Measurements from ENCODE around the gene HMOX1. TPM values are rescaled to one million over a fixed set of nuclear protein-coding genes. Genes with fewer than 3 reads are reported as not detected.

Gene HMOX1
- total and polyA plus RNA-seq, 8 donors: 8.2 to 355 (median 10.5) TPM

DNA sequence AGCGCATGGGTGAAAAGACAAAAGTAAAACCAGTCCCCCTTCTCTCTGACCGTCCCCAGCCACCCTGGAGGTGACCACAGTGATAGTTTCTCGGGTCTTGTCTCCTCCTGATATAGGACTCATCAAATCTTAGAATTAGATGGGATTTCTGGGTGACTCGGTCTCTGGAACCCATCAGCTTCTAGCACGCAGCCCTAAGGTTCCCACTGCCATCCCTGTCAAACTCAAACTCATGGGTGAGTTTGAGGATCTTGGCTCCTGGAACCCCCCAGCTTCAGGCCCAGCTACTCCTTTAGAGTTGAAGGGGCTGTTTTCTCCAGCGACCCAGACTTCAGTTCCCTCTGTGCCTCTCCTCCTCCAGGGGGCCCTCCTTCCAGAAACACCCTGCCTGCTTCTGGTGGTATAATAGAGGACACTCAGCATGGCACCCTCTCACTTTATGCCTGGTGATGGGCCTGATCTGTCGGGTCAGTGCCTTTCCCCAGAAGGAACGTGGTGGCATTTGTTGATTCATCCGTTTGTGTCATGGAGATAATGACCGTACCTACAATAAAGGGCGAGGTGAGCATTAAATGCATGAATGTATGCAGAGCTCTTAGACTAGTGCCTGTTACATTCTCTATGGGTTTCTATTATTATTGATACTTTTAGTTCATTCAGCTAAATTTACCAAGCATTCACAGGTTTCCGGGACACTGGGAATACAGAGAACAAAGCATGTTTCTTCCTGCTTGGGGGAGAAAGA is 50.8 kb downstream of the HMOX1 start:
- H3K27ac ChIP-seq: peak overlapping the region in 1 of 2 donors; percentile 48
- intact Hi-C loops (cut with DNase I): loop anchor here in 1 of 2 donors (5.0 kb wide), 1 partner anchor 156 kb away; no protein-coding TSS in a partner anchor

DNA sequence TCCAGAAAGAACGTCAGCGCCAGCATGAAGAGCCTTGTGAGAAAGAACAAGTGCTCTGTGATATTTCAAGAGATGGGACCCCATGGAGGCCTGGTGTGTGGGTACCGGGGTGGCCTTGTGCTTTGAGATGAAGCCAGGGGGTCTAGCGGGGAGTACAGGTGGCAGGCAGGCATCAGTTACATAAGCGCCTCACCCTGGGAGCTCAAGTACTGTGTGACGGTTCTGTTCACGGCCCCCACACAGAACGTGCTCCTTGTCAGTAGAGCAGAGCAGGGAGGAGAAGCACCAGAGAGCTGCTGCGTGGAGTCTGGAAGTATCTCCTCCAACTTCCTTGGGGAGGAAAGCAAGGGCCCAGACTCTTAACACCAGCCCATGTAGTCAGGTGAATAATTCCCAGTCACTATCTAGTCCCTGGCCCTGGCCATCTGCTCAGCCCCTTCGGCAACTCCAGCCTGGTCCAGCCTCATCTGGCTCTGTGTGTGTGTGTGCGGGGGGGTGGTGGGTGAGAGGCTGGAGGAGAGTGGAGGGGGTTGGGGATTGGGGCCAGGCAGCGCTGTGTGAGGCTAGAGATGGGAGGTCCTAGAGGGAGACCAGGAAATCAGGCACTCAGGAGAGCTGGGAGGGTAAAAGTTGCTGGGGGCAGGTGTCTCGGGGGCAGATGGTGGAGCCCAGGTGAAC is 51.5 kb downstream of the HMOX1 start:
- TF ChIP-seq, protein P1, sequence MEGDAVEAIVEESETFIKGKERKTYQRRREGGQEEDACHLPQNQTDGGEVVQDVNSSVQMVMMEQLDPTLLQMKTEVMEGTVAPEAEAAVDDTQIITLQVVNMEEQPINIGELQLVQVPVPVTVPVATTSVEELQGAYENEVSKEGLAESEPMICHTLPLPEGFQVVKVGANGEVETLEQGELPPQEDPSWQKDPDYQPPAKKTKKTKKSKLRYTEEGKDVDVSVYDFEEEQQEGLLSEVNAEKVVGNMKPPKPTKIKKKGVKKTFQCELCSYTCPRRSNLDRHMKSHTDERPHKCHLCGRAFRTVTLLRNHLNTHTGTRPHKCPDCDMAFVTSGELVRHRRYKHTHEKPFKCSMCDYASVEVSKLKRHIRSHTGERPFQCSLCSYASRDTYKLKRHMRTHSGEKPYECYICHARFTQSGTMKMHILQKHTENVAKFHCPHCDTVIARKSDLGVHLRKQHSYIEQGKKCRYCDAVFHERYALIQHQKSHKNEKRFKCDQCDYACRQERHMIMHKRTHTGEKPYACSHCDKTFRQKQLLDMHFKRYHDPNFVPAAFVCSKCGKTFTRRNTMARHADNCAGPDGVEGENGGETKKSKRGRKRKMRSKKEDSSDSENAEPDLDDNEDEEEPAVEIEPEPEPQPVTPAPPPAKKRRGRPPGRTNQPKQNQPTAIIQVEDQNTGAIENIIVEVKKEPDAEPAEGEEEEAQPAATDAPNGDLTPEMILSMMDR (IDR thresholded peaks at IDR 0.05): no peak

More for the DNA sequence above, 50.8 kb downstream of the HMOX1 start:
- peak in 1 of 4 donors; percentile 4 for DNase-seq
- Histone ChIP-seq H3K4me1 (peaks cover 5 to 14% of the 10 kb centered on the region in 2 donors), H3K4me3 (no peak overlapping the region), H3K36me3 (peaks cover 0 to 18% of the 10 kb centered on the region in 2 donors), H3K27me3 (no peaks in the 10 kb centered on the region), H3K9me3 (peaks cover 0 to 7% of the 10 kb centered on the region in 2 donors)
- TF ChIP-seq, protein P1 (IDR thresholded peaks at IDR 0.05): no peak
- no peak for ATAC-seq

DNA sequence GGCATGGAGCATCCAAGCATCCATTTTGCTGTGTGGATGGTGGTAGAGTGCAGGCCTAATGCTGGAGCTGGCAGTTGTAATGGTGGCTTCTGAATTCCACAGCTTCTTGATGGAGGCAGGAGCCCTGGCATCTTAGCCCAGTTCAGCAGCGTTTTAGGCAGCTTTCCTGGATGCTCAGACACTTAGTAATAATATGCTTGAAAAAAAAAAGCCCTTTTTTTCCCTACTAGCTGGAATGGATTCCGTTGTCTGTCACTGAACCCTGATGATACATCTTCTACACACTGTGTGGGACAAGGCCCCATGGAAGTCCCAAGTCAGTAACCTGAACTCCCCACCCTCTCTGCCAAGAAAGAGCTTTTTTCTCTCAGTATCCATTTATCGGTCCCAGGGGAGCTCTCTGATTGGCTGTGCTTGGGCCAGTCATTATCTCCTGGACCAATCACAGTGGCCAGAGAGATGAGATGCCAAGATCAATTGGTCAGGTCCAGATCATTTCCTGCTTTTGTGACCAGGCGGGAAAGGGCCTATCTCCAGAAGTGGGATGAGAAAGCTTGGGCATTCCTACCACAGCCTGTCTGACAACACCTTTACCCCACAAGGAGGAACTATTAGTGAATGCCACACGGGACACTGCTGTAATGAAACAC is 53.3 kb downstream of the HMOX1 start:
- DNase-seq (no peak), ATAC-seq (no peak)
- Histone ChIP-seq H3K27ac (no peak overlapping the region), H3K36me3 (peaks cover 0 to 13% of the 10 kb centered on the region in 2 donors), H3K27me3 (no peaks in the 10 kb centered on the region), H3K4me3 (no peak overlapping the region), H3K4me1 (peaks cover 5 to 14% of the 10 kb centered on the region in 2 donors), H3K9me3 (peaks cover 0 to 7% of the 10 kb centered on the region in 2 donors)
- TF ChIP-seq, protein P1 (IDR thresholded peaks at IDR 0.05): no peak
- intact Hi-C loops (cut with DNase I): loop anchor here in 1 of 2 donors (5.0 kb wide), 1 partner anchor 153 kb away; no protein-coding TSS in a partner anchor

More for the DNA sequence above, 51.5 kb downstream of the HMOX1 start:
- H3K27me3 ChIP-seq: no peaks in the 10 kb centered on the region
- peaks cover 0 to 7% of the 10 kb centered on the region in 2 donors for H3K9me3 ChIP-seq
- H3K27ac ChIP-seq: no peak overlapping the region
- ATAC-seq: no peak
- H3K4me1 ChIP-seq: peaks cover 5 to 14% of the 10 kb centered on the region in 2 donors
- intact Hi-C loops (cut with DNase I): loop anchor here in 1 of 2 donors (5.0 kb wide), 1 partner anchor 155 kb away; no protein-coding TSS in a partner anchor
- peaks cover 0 to 13% of the 10 kb centered on the region in 2 donors for H3K36me3 ChIP-seq
- no peak overlapping the region for H3K4me3 ChIP-seq
- peak in 1 of 4 donors; percentile 29 for DNase-seq

DNA sequence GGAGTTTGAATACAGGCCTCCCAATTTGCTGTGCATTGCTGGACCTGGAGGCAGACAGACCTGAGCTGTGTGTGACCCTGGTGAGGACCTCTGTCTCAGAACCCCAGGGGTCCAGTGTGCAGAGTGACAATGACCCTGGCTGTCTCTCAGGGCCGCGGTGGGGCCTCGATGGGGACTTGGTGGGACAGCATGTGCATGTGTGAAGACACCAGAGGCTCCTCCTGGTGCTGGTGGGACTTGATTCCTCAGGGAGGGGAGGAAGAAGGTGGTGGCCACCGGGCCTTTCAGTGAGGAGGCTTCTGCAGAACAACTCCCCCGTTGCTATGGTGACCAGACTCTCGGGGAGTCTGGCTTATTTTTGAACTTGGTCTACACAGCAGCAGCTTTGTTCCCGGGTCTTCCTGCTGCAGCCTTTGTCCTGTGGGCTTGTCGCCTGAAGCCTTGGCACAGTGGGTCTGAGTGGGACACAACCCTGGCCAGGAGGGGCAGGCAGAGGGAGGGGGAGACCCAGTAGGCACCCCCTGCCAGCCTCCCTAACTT is 54.4 kb downstream of the HMOX1 start:
- intact Hi-C loops (cut with DNase I): no loop called here

More for the DNA sequence above, 54.4 kb downstream of the HMOX1 start:
- peak in 1 of 4 donors; percentile 61 for DNase-seq
- TF ChIP-seq, protein P1 (IDR thresholded peaks at IDR 0.05): no peak
- no peaks in the 10 kb centered on the region for H3K27me3 ChIP-seq
- no peak overlapping the region for H3K27ac ChIP-seq
- ATAC-seq: no peak
- peaks cover 0 to 7% of the 10 kb centered on the region in 2 donors for H3K9me3 ChIP-seq
- peaks cover 5 to 14% of the 10 kb centered on the region in 2 donors for H3K4me1 ChIP-seq
- H3K36me3 ChIP-seq: peaks cover 0 to 13% of the 10 kb centered on the region in 2 donors
- no peak overlapping the region for H3K4me3 ChIP-seq

Measured in left lung (tissue), 10 donors.